HG03039 (cell line): ENCODE results near the gene KCNH5.

Experiments used
- ATAC-seq: cut with Tn5 transposase; IDR thresholded peaks from one replicate; pipeline ENCODE4 v1.9.1; 2021; ENCODE audit warnings: mild to moderate bottlenecking, moderate library complexity; ENCODE audit not compliant: unreplicated experiment

KCNH5 gene

GRCh38 chr14:63045234-63045611, at the start of gene KCNH5:
Gene KCNH5, minus strand, starts transcription at chr14:63045458. Its CDS starts 272 bp downstream, at chr14:63045186.
- ATAC-seq, result no peak

- ATAC-seq, result no peak
These were observed 46.2 kb upstream of the KCNH5 start for GRCh38 chr14:63091394-63091996.

DNA sequence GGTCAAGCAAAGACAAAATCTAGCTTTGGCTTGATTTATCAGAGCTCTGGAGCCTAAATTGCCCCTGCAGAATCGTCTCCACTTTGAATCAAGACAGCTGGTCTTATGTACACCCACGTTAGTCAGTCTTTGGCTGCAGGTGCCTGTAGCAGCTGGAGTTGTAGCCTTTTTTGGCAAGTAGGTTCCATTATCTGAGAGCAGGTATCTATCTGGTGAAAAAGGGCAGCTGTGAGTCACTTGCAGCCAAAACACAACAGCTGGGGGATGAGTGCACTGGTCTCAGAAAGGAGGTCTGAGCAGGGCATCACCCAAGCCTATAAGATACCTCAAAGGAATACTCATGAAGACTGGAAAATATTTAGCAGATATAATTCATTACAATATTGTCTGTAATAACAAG, 43.6 kb upstream of the KCNH5 start:
- ATAC-seq, result no peak

GRCh38 chr14:63078569-63078968, 33.3 kb upstream of the KCNH5 start:
- no peak for ATAC-seq

DNA sequence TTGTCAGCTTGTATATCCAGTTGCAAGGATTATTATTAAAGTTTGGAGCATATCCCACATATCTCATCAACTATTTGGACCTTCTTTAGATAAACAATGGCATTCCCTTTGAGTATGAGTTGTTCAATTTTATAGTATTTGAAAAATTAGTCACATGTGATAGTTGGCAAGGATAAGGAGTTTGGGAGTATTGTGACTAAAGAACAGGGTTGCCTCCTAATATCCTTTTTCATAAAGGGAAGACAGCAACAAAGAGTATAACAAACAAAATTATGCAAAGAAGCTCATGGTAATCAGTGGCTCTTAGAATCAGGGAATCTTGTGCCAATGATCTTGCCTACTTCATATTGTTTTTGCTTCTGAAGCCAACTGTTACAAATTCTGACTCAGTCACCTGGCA, 31.2 kb upstream of the KCNH5 start:
- no peak for ATAC-seq

DNA sequence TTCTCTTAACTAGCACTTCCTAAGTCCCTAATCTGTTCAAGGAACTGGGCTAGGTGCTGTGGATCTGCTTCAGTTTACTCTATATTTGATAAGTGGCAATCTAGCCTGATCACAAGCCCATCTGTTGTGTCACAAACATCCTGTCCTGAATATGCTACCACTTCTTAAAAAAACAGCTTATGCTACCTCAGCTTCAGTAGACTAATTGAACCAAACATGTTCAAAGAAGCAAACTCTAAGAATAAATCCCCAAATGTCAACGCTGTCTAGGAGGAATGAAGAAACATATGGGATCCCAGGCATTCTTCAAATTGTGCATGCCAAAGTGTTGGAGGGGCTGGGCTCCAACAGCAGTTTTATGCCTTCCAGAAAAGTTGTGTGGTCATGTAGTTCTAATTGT, 10.4 kb upstream of the KCNH5 start:
- no peak for ATAC-seq

DNA sequence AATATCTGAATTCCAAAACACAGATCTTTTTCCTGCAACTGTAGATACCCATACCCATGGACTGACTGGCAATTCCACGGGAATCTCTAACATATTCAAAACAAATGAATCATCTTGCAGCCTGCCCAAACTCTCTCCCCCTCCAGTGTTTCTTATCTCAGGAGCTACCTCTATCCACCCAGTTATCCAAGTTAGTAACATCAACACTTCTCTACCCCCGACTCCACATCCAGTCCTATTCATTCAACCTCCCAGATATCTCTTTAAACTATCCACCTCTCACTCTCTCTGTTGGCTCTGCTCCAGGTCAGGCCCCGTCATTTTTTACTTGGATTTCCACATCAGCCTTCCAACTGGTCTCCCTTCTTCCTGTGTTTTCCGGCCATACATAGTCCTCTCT, 6.7 kb upstream of the KCNH5 start:
- ATAC-seq, result no peak

- ATAC-seq, result no peak
These were observed 6.0 kb upstream of the KCNH5 start for GRCh38 chr14:63051301-63051700.

- no peak for ATAC-seq
These were observed 5.4 kb upstream of the KCNH5 start for GRCh38 chr14:63050694-63051093.

- no peak for ATAC-seq
These were observed 1.3 kb upstream of the KCNH5 start for GRCh38 chr14:63046339-63047268.

DNA sequence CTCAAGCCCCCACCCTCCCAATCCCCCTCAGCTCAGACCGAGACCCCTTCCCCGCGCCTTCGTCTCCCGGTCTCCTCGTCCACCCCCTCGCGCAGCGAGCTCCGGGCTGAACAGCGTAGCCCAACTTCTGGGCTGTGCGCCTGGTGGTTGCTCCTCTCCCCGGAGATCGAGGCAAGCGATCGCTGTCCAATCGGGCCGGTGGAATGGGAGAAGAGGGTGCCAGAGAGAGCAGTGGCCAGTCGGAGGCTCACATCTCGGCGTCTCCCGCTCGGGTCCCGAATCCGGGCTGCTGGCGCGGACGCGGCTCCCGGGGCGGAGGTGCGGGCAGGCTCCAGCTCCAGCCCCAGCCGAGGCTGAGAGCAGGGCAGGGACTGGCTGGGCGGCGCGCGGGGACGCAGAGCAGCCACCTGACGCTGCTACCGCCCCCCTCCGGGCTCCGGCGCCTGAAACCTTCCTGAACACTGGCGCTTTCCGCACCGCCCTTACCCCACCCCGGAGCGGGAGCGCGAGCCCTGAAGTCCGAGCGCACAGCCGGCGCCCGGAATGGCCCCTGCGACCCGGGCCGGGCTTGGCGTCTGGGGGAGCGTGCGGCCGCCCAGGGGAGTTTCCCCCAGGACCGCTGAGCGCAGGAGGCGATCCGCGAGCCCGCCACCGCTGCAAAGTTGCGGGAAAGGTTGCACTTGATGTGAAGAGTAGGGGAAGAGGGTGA, 508 bp upstream of the KCNH5 start:
- ATAC-seq, result no peak

DNA sequence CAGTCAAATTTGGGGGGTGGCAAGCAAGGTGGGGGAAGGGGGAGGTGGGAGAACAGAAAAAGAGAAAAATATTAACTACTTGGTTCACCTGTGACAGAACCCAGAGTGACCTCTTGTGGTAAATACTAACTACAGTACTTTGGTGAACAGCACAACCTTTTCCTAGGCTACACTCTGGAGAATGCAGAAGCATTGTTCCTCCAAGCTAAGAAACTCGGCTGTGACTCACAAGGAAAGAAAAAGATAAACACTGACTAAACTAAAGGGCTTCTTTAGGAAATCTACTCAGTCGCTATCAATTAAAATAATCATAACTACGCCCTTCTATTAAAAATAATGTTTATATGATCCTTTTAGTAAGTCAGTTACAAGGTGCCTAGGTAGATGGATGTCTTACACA, 5.4 kb downstream of the KCNH5 start:
- no peak for ATAC-seq

DNA sequence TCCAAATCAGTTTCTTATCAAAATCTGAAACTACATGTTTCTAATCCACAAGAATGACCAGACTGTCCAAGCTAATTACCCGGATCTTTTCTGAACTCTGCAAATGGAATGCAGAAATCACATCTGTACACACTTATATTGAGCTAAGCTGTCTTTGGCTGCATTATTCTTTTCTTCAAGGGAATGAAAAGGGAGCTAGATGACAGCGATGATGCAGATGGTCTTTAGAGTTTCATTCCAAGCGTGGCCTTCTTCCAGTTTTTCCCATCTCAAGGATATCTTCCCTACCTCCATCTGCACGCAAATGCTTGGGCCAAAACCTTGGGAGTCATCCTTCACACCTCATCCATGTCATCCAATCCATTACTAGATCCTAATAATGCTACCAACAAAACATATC, 12.6 kb downstream of the KCNH5 start:
- no peak for ATAC-seq

- ATAC-seq, result no peak
These were observed 13.2 kb downstream of the KCNH5 start for GRCh38 chr14:63032076-63032475.

DNA sequence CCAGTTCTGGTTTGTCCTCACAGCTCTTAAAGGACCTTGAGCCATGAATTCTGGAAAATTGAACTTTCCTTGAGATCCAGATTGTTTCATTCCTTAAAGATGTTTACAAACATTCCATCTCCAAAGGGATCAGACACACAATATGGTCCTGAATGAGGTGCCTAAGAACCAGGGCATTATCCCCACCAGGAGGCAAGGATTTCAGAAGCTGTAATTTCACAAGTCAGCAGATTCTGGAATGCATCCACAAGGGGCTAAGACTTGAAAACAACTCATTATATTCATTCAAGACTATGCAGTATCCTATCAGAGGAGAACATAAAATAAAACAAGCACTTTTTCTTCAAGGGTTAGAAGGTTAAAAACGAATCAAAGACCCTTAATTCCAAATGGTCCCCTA, 15.1 kb downstream of the KCNH5 start:
- ATAC-seq, result no peak

DNA sequence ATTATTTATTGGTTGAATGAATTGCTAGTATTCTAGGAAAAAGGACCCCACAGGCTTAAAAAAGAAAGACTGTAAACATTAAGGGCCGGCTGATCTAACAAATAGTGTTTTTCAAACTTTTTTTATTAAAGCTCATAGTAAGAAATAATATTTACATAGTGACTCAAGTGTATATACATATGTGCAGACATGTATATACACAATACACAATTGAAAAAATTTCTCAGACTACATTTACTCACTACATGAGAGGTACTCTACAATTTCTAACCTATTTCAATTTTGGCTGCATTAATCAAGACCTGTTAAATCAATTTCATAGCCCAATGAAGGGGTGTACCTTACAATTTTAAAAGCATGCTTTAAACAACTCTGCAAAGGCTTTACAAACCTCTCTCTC, 17.5 kb downstream of the KCNH5 start:
- ATAC-seq, result no peak

GRCh38 chr14:63026491-63026890, 18.8 kb downstream of the KCNH5 start:
- no peak for ATAC-seq

DNA sequence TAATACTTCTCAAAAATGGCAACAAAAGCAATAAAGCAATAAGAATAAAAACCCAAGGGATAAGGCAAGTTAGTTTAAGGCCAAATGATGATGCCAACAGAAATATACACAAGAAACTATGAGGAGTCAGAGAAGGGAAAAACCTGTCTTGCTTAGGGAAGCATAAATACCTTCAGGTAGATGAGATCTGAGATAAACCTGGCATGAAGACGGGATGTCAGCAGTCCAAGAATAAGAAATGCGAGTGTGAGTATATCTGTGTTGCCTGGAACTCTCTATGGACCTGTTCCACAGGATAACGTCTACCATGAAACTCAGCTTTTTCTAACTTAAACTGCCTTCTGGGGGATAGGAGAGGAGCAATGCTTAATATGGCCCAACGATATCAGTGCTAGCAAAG, 30.6 kb downstream of the KCNH5 start:
- no peak for ATAC-seq

DNA sequence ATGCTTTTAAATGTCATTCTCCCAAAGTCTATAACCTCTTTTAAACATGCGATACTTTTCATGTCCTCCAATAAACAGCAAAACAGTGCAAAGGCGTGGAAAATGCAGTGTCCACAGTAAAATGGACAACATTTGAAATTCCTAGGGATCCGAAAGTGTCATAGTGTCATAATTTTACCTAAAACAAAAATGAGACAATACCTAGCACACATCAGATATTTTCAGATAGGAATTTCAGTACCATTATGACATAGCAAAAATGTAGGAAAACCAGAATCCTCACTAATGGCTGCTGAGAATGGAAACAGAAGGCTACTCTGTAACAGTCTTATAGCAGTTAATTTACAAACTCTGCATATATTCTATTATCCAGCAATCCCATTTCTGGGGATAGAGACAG, 33.1 kb downstream of the KCNH5 start:
- no peak for ATAC-seq

DNA sequence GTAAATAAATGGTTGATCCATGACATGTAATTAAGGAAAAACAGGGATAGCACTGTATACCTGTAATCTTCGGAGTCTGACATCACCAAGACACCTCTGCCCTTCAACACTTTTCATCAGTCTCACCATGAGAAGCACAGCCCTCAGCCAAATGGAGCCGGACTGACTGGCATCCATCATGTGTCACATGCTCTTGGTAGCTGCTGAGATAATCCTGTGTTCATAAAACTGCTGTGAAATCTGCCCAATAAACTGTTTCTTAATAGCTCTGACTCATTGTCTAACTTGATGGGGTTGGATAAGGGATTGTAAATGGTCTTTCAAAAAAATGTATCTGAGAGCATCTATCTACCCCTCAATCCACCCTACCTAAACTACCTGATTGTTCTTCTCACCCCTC, 33.6 kb downstream of the KCNH5 start:
- ATAC-seq, result no peak

DNA sequence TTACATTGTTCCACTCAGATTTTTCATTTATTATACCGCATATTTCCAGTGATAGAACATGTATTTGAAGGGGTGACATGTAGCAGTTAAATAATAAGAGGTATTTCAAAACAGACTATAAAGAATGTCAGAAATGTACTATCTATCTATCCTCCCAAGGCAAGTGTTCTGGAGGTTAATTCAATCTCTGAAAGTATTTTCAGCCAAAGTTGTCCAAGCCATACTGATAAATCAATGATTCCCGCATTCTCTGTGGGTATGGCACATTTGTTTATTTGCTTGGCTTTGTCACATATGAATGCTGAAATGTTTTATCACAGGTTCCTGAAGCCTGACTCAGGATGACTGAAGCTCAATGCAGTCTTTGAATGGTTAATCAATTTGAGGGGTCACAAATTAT, 35.8 kb downstream of the KCNH5 start:
- ATAC-seq, result no peak

- ATAC-seq, result no peak
These were observed 38.7 kb downstream of the KCNH5 start for GRCh38 chr14:63006531-63006930.
